GM21390 (cell line): Measurements from ENCODE around the gene ARFIP2.
A peak's percentile ranks its signal among the peaks of the same experiment; 100 is the strongest.

Experiments
- ATAC-seq: cut with Tn5 transposase; IDR thresholded peaks from one replicate; pipeline ENCODE4 v1.9.1; 2021; ENCODE audit not compliant: unreplicated experiment

Gene ARFIP2

GRCh38 chr11:6448574-6448973 is 32.6 kb downstream of the ARFIP2 start:
- no peak for ATAC-seq

- ATAC-seq: peak; percentile 88
These were observed 37.7 kb downstream of the ARFIP2 start for GRCh38 chr11:6443269-6444003.

DNA sequence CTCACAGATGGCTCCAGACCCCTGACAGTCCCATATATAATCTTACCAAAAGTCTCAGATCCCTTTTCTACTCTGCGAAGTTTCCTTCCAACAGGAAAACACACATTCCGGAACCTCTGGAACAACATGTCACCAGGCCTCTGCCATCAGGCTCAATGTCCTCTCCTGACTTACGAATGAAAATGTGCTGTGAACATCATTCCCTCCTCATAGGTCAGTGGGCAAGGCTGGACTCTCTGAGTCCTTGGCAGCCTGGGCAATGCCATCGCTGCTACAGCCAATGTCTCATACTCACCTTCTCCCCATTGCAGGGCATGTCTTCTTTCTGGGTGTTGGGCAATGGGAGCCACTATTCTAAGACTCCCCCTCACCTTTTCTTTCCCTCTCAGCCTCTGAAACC is 38.7 kb downstream of the ARFIP2 start:
- ATAC-seq: no peak

DNA sequence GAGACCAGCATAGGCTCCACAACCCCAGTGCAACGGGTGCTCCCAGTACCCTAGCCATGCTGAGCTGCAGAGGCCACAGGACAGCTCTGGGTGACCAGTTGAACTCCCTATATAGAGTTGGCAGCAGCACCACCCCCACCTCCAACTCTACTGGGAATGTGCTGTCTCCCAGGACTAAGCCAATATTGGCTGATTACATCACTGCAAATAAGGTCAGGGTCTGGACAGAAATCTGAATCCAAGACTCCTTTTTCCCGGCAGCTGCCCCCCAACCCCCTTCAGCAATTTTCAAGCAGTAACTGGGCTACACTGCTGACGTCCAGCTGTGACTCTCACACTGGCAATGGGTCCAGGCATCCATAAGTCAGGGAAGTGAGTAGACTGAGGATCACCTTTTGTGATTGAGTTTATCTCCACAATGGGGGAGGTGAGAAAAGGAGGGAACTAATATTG is 40.2 kb downstream of the ARFIP2 start, which contains the start of gene HPX:
TSS of gene HPX (minus strand) at position 82 of the 453 bp plus-strand sequence. CDS start at position 58, 24 bp downstream.
- ATAC-seq: no peak

DNA sequence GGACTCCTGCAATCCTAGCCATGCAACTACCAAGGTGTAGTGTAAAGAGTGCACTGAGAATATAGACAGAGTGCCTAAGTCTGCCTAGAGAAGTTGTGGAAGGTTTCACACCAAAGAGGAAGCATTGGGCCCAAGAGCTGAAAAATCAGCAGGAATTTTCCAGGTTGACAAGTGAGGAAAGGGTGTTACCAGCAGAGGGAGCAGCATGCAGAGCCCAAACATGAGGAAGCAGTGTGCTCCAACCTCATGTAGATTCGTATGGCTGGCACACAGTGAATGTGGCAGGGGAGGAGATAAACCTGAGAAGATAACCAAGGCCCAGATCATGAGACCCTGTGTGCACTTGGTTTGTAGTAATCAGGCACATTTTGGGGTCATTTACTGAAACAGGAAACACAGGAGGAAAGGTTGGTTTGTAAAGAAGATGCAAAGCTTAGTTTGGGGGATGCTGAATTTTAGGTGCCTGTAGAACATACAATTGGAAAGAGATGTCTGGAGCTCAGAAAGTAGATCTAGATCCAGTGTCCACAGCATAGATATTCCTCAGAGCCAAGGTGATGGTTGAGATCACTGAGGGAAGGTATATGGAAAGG is 42.1 kb downstream of the ARFIP2 start:
- no peak for ATAC-seq

- ATAC-seq: no peak
These were observed 43.1 kb downstream of the ARFIP2 start for GRCh38 chr11:6437993-6438392.

DNA sequence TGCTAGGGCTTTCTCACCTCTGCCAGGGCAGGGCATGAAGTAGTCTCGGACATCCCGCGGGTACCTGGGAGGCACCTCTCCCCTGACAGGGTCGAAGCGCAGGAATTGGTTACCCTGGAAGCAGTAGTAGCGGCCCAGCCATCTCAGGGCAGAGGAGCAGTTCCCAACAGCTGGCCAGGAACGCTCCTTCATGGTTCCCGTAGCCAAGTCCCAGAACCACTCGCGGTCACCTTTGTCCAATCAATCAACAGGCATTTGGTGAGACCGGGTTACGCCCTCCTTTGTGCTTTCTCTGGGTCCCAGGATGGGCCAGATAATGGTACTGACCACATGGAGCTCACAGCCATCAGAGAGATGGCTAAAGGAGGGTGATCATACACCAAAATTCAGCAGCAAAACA is 43.7 kb downstream of the ARFIP2 start:
- no peak for ATAC-seq

DNA sequence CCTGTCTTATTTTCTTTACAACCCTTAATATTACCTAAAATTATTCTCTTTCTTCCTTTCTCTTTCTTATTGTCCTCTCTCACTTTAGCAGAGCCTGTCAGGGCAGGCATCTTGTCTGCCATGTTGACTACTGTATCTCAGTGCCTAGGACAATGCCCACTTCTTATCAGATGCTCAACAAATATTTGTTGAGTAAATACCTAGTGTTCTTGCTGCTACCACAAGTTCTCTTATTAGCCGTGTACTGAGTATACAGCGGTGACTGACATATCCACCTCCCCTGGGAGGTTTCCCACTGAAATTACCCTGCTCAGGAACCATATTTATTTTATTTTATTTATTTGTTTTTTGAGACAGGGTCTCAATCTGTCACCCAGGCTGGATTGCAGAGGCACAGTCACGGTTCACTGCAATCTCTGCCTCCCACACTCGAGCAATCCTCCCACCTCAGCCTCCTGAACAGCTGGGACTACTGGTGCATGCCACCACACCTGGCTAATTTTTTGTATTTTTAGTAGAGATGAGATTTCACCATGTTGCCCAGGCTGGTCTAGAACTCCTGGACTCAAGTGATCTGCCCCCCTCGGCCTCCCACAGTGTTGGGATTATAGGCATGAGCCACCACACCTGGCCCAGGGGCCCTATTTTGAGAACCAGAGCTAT is 47.0 kb downstream of the ARFIP2 start:
- peak; percentile 53 for ATAC-seq

DNA sequence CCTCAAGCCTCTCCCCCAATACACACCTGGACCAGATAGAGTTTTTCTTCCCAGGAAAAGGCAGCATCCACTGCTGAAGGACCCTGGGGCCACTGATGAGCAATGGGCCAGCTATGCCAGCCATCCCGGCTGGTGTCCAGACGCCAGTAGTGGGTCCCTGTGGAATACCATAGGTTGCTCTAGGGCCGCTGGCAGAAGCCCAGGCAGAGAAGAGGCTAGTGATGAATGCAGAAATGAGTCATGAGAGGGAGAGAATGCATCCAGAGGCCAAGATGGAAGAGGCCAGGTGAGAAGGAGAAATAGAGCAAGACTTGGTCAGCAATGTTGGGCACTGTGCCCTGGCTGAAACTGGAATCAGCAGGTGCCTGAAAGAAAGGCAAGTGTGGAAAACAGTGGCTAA is 49.3 kb downstream of the ARFIP2 start:
- ATAC-seq: no peak

- no peak for ATAC-seq
These were observed 53.6 kb downstream of the ARFIP2 start for GRCh38 chr11:6427516-6427915.
